HUES64 (cell line): Measurements from ENCODE around the gene RXRB.

ENCODE experiments used
- H3K27ac ChIP-seq: 2 replicates; pipeline ENCODE4 v1.7.0; 2013; ENCODE audit warnings: low read depth, low read length, inconsistent platforms
- H3K27me3 ChIP-seq: 2 replicates; pipeline ENCODE4 v1.6.1; 2013; ENCODE audit warnings: mild to moderate bottlenecking, low read length; ENCODE audit not compliant: insufficient read depth
- H3K36me3 ChIP-seq: 2 replicates; pipeline ENCODE4 v1.6.1; 2013; ENCODE audit warnings: mild to moderate bottlenecking, low read length; ENCODE audit not compliant: insufficient read depth
- H3K4me1 ChIP-seq: 2 replicates; pipeline ENCODE4 v1.6.1; 2013; ENCODE audit warnings: mild to moderate bottlenecking, low read length, moderate library complexity; ENCODE audit not compliant: insufficient read depth
- H3K4me3 ChIP-seq: 2 replicates; pipeline ENCODE4 v1.5.1; 2013; ENCODE audit warnings: mild to moderate bottlenecking, low read length, moderate library complexity
- H3K9ac ChIP-seq: 2 replicates; pipeline ENCODE4 v1.6.1; 2013; ENCODE audit warnings: mild to moderate bottlenecking, low read depth, low read length
- H3K9me3 ChIP-seq: 2 replicates; pipeline ENCODE4 v1.6.1; 2013; ENCODE audit warnings: low read depth, low read length; ENCODE audit not compliant: insufficient read depth
- WGBS: fragments of 150-250, 120-280 bp; methylation state at CpG from one replicate; pipeline ENCODE4 v1.1.7; 2013; ENCODE audit warnings: missing lambda C conversion rate; 5-methylcytosine and 5-hydroxymethylcytosine counted together

The RXRB gene

GRCh38 chr6:33211136-33211535 is 10.7 kb upstream of the RXRB start:
- Histone ChIP-seq H3K4me3 (no peak overlapping the region), H3K27ac (no peak overlapping the region), H3K9me3 (no peaks in the 10 kb centered on the region), H3K4me1 (peaks cover 23% of the 10 kb centered on the region), H3K36me3 (peaks cover 15% of the 10 kb centered on the region), H3K9ac (no peak overlapping the region), H3K27me3 (peaks cover 82% of the 10 kb centered on the region)
- WGBS = 81% methylated on average over 17 of the region's 17 CpGs

DNA sequence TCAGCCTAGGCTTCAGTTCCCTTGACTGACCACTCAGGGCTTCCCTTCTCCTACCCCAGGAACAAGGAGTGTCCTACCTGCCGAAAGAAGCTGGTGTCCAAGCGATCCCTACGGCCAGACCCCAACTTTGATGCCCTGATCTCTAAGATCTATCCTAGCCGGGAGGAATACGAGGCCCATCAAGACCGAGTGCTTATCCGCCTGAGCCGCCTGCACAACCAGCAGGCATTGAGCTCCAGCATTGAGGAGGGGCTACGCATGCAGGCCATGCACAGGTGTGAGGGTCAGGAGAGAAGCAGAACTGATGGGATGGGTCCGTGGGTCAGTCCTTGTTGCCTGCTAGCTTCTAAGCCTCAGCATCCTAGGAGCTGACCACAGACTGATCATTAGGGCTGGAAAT is 9.4 kb upstream of the RXRB start:
- Histone ChIP-seq H3K9ac (no peak overlapping the region), H3K27me3 (peaks cover 82% of the 10 kb centered on the region)

GRCh38 chr6:33208091-33208967 is 7.9 kb upstream of the RXRB start, which contains the start of gene RING1:
RING1 (plus strand) TSS chr6:33208500; CDS start chr6:33208823, 323 bp downstream.
- Histone ChIP-seq H3K4me1 (peaks cover 32% of the 10 kb centered on the region), H3K36me3 (peaks cover 22% of the 10 kb centered on the region), H3K27me3 (peaks cover 66% of the 10 kb centered on the region), H3K9ac (peak within 1 kb of the TSS; percentile 69), H3K27ac (peak within 1 kb of the TSS; percentile 90; the same call in 1 of the 2 replicates), H3K9me3 (no peaks in the 10 kb centered on the region), H3K4me3 (peak within 1 kb of the TSS; percentile 90)
- WGBS = under 1% methylated on average over 80 of the region's 86 CpGs

More for the DNA sequence above, 9.4 kb upstream of the RXRB start:
- Histone ChIP-seq H3K36me3 (peaks cover 15% of the 10 kb centered on the region), H3K27ac (no peak overlapping the region), H3K4me3 (no peak overlapping the region), H3K4me1 (peaks cover 31% of the 10 kb centered on the region), H3K9me3 (no peaks in the 10 kb centered on the region)
- WGBS = 92% methylated on average over 10 of the region's 10 CpGs

- under 1% methylated on average over 29 of the region's 29 CpGs for WGBS
- H3K4me3 ChIP-seq = peak overlapping the region; percentile 90
- H3K36me3 ChIP-seq = peaks cover 29% of the 10 kb centered on the region
- H3K9ac ChIP-seq = peak overlapping the region; percentile 69
- H3K27ac ChIP-seq = peak overlapping the region; percentile 90; the same call in 1 of the 2 replicates
- peaks cover 29% of the 10 kb centered on the region for H3K4me1 ChIP-seq
- no peaks in the 10 kb centered on the region for H3K9me3 ChIP-seq
- H3K27me3 ChIP-seq = peaks cover 59% of the 10 kb centered on the region
Measured at GRCh38 chr6:33207552-33208090, 7.2 kb upstream of the RXRB start.

DNA sequence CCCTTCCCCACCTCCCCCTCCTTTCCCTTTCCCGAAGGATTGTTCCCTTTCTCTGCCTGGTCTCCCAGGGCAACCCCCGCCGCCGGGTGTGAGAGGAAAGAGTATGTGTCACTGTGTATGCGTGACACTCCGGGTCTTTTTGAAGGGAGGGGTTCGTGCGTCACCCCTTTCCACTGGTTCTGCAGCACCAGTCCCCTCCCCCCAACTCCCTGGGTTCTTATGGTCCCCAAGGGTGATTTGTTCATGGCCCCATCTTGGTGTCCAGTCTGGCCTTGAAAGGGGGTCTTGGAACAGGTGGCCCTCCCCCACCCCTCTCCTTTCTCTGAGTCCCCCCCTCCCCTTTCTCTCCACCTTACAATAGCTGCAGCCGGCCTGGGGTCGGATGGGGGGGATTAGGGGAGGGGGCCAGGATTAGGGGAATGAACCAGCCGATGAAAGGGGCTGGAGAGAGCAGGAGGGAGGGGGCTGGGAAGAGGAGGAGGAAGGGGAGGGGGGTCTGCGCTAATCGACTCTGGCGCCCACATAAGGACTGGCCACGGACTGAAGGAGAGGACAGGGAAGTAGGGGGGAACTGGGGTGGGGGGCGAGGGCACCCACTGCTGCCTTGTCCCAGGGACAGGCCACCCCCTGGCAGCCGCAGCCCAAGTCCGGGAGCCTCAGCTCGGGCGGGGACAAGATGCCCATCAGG is 6.5 kb upstream of the RXRB start:
- peaks cover 35% of the 10 kb centered on the region for H3K36me3 ChIP-seq
- H3K27ac ChIP-seq = no peak overlapping the region; the same call in 1 of the 2 replicates
- no peak overlapping the region for H3K9ac ChIP-seq
- peaks cover 26% of the 10 kb centered on the region for H3K4me1 ChIP-seq
- WGBS = 6% methylated on average over 18 of the region's 20 CpGs
- H3K4me3 ChIP-seq = peak overlapping the region; percentile 90
- peaks cover 53% of the 10 kb centered on the region for H3K27me3 ChIP-seq
- H3K9me3 ChIP-seq = no peaks in the 10 kb centered on the region

DNA sequence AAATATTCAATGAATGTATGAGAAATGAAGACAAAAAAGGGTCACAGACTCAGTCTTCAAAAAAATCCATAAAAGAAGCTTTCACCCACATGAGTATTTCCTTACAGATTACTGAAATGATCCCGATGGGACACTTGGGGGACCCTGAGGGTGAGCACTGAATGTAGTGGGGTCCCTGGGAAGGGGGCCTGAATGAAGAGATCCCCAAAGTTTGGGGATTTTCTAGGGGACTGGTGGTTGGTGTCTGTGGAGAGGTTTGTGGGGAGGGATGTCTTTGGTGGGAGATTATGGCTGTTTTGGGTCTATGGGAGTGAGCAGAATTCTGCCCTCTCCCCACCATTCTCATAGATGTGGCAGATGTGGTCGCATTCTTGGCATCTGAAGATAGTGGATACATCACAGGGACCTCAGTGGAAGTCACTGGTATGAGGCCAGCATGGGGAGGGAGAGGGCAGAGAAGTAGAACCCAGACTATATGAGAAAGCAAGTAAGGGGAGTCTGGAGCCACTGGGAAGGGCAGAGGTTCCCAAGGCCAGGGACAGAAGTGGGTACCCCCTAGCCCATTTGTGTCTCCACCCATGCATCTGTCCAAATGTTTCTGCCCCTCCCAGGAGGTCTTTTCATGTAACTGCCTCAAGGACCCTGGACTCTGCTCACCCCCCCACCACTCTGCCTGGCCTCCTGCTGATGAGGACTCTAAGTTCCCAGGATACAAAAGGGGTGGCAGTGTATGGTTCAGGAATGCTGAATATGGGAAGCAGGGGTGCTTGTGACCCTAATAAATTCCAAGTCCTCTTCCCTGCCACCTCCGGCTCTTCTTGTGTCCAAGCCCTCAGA is 5.8 kb upstream of the RXRB start:
- Histone ChIP-seq H3K9ac (no peak overlapping the region), H3K36me3 (peaks cover 40% of the 10 kb centered on the region), H3K4me3 (peak overlapping the region; percentile 14; the same call in 1 of the 2 replicates), H3K27me3 (peaks cover 45% of the 10 kb centered on the region), H3K9me3 (no peaks in the 10 kb centered on the region), H3K27ac (no peak overlapping the region), H3K4me1 (peaks cover 31% of the 10 kb centered on the region)
- WGBS = 65% methylated on average over 3 of the region's 3 CpGs

- peaks cover 31% of the 10 kb centered on the region for H3K4me1 ChIP-seq
- H3K27me3 ChIP-seq = peaks cover 38% of the 10 kb centered on the region
- H3K36me3 ChIP-seq = peaks cover 36% of the 10 kb centered on the region
- H3K9me3 ChIP-seq = no peaks in the 10 kb centered on the region
- H3K27ac ChIP-seq = no peak overlapping the region
- 26% methylated on average over 17 of the region's 17 CpGs for WGBS
- peak overlapping the region; percentile 72 for H3K9ac ChIP-seq
- H3K4me3 ChIP-seq = peak overlapping the region; percentile 80
Measured at GRCh38 chr6:33205191-33206026, 4.9 kb upstream of the RXRB start.

- Histone ChIP-seq H3K9me3 (no peaks in the 10 kb centered on the region), H3K4me3 (peak within 1 kb of the TSS; percentile 80), H3K36me3 (peaks cover 28% of the 10 kb centered on the region), H3K27me3 (peaks cover 37% of the 10 kb centered on the region), H3K4me1 (peaks cover 32% of the 10 kb centered on the region), H3K9ac (peak within 1 kb of the TSS; percentile 72), H3K27ac (peak within 1 kb of the TSS; percentile 39)
- under 1% methylated on average over 48 of the region's 48 CpGs for WGBS
Measured at GRCh38 chr6:33204415-33205190, 4.1 kb upstream of the RXRB start, which contains the start of gene HSD17B8. HSD17B8 (plus strand) TSS chr6:33204655; CDS start chr6:33204669, 14 bp downstream.

DNA sequence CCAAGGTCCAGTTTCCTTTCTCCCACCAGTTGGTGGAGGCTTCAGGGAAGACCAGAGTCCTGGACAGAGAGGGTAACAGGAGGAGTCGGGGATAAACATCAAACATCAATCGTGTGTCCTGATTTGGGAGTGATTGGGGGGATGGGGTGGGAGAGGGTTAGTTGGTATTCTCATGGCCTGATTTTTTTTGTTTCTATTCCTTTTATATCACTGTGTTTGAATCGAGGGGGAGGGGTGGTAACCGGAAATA is 3.6 kb upstream of the RXRB start:
- no peak overlapping the region for H3K9ac ChIP-seq
- H3K4me1 ChIP-seq = peaks cover 36% of the 10 kb centered on the region
- no peak overlapping the region for H3K27ac ChIP-seq
- peak overlapping the region; percentile 80 for H3K4me3 ChIP-seq
- 7% methylated on average over 3 of the region's 4 CpGs for WGBS
- peaks cover 37% of the 10 kb centered on the region for H3K27me3 ChIP-seq
- H3K36me3 ChIP-seq = peaks cover 26% of the 10 kb centered on the region
- H3K9me3 ChIP-seq = no peaks in the 10 kb centered on the region
